ENCODE results near the gene PPP2R5D.

The PPP2R5D gene

GRCh38 chr6:43045371-43045930 lies 61.1 kb downstream of the PPP2R5D start:
- TF ChIP-seq, protein P1, sequence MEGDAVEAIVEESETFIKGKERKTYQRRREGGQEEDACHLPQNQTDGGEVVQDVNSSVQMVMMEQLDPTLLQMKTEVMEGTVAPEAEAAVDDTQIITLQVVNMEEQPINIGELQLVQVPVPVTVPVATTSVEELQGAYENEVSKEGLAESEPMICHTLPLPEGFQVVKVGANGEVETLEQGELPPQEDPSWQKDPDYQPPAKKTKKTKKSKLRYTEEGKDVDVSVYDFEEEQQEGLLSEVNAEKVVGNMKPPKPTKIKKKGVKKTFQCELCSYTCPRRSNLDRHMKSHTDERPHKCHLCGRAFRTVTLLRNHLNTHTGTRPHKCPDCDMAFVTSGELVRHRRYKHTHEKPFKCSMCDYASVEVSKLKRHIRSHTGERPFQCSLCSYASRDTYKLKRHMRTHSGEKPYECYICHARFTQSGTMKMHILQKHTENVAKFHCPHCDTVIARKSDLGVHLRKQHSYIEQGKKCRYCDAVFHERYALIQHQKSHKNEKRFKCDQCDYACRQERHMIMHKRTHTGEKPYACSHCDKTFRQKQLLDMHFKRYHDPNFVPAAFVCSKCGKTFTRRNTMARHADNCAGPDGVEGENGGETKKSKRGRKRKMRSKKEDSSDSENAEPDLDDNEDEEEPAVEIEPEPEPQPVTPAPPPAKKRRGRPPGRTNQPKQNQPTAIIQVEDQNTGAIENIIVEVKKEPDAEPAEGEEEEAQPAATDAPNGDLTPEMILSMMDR (IDR thresholded peaks at IDR 0.05): no peak
- no peaks in the 10 kb centered on the region for H3K9me3 ChIP-seq (ENCODE audit: control insufficient read depth, low read length)
- no peaks in the 10 kb centered on the region for H3K36me3 ChIP-seq (ENCODE audit: control insufficient read depth, insufficient read depth, low read length)
- no peak overlapping the region for H3K4me3 ChIP-seq (ENCODE audit: low read depth, low read length)
- no peaks in the 10 kb centered on the region for H3K4me1 ChIP-seq
- no peak overlapping the region for H3K4me2 ChIP-seq (ENCODE audit: low read length)
- no peaks in the 10 kb centered on the region for H3K27me3 ChIP-seq (ENCODE audit: control insufficient read depth, insufficient read depth, low read length)
- H3K9ac ChIP-seq: no peak overlapping the region
- H2AFZ ChIP-seq: no peak overlapping the region
- no peak overlapping the region for H3K27ac ChIP-seq
- H3K79me2 ChIP-seq: no peaks in the 10 kb centered on the region

GRCh38 chr6:43047998-43048397 lies 63.6 kb downstream of the PPP2R5D start:
- no peak overlapping the region for H3K4me2 ChIP-seq (ENCODE audit: low read length)
- H3K27ac ChIP-seq: no peak overlapping the region
- H3K4me3 ChIP-seq (ENCODE audit: low read depth, low read length): no peak overlapping the region
- H3K9me3 ChIP-seq (ENCODE audit: control insufficient read depth, low read length): no peaks in the 10 kb centered on the region
- TF ChIP-seq, protein P1 (IDR thresholded peaks at IDR 0.05): no peak
- H3K4me1 ChIP-seq: peaks cover 3% of the 10 kb centered on the region
- no peaks in the 10 kb centered on the region for H3K79me2 ChIP-seq
- no peak overlapping the region for H3K9ac ChIP-seq
- no peak overlapping the region for H2AFZ ChIP-seq
- H3K27me3 ChIP-seq (ENCODE audit: control insufficient read depth, insufficient read depth, low read length): no peaks in the 10 kb centered on the region
- H3K36me3 ChIP-seq (ENCODE audit: control insufficient read depth, insufficient read depth, low read length): no peaks in the 10 kb centered on the region

DNA sequence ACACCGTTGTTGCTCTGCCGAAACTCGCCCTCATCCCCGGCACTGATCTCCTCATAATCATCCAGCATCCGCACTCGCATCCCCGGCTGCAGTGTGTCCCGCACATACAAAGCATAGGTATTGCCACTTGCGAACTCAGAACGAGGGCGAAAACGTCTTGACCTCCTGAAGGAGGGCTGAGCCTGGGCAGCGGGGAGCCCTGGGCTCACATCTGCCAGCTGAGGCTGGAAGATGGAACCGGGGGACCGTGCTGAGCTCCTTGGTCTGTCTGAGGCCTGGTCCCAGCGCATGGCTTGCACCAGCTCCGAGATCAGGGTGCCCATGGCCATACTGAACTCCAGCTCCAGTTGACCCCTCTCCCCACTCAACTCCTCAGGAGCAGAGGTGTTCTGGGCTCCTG lies 66.6 kb downstream of the PPP2R5D start:
- Histone ChIP-seq H3K36me3 (ENCODE audit: control insufficient read depth, insufficient read depth, low read length) (no peaks in the 10 kb centered on the region), H3K4me1 (peaks cover 24% of the 10 kb centered on the region), H3K9me3 (ENCODE audit: control insufficient read depth, low read length) (no peaks in the 10 kb centered on the region), H3K27ac (no peak overlapping the region), H3K9ac (no peak overlapping the region), H3K4me2 (ENCODE audit: low read length) (no peak overlapping the region), H3K79me2 (no peaks in the 10 kb centered on the region), H2AFZ (no peak overlapping the region), H3K27me3 (ENCODE audit: control insufficient read depth, insufficient read depth, low read length) (no peaks in the 10 kb centered on the region), H3K4me3 (ENCODE audit: low read depth, low read length) (no peak overlapping the region)
- TF ChIP-seq, protein P1 (IDR thresholded peaks at IDR 0.05): no peak

DNA sequence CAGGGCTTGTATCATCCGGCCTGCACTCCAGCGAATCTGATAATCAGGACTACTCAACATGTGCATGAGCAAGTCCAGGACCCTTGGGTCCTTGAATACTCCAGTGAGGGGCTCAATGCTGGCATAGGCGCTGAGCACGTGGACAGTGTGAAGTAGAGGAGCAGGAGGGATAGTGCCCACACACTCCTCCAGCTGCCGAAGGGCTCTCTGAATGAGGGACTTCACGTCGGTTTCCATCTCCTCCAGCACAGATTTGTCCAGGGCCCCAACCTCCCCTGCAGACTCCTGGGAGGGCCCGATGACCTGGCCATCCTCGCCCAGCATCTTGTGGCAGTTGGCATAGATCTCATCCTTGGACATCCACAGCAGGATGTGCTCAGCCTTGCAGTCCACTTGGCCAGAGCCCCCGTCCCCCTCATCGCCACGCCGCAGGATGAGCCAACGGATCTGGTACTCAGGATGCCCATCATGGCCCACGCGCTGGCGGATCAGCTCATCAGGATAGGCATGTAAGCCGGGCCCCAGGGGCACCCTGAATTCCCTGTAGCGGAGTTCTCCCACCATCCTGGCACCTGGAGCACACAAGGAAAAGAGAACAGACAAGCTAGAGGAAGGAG lies 68.0 kb downstream of the PPP2R5D start:
- no peak overlapping the region for H3K9ac ChIP-seq
- peak overlapping the region; percentile 75 for H3K27ac ChIP-seq
- no peak overlapping the region for H3K4me3 ChIP-seq (ENCODE audit: low read depth, low read length)
- H3K4me1 ChIP-seq: peaks cover 31% of the 10 kb centered on the region
- H3K9me3 ChIP-seq (ENCODE audit: control insufficient read depth, low read length): no peaks in the 10 kb centered on the region
- H3K27me3 ChIP-seq (ENCODE audit: control insufficient read depth, insufficient read depth, low read length): no peaks in the 10 kb centered on the region
- no peaks in the 10 kb centered on the region for H3K79me2 ChIP-seq
- H2AFZ ChIP-seq: no peak overlapping the region
- peak overlapping the region; percentile 96 for H3K4me2 ChIP-seq (ENCODE audit: low read length)
- no peaks in the 10 kb centered on the region for H3K36me3 ChIP-seq (ENCODE audit: control insufficient read depth, insufficient read depth, low read length)
- TF ChIP-seq, protein P1 (IDR thresholded peaks at IDR 0.05): no peak
